Caki2 (cell line): Measurements from ENCODE around the gene LILRB4. TPM values are rescaled to one million over a fixed set of nuclear protein-coding genes. Genes with fewer than 3 reads are reported as not detected.
"Not testable (repeated sequence)": the region's sequence is repeated elsewhere in the genome, so short reads cannot be mapped to it uniquely, and the experiment has no call there.

Experiments
- DNase-seq: peaks from one replicate; pipeline ENCODE4 v3.0.0-alpha.2; 2015; ENCODE audit warnings: low read depth
- in situ Hi-C: cut with HindIII; loops from 2 replicates; pipeline ENCODE4 v1.10.0; 2016; ENCODE audit warnings: low sequenced_read_pairs, low pct_unique_long_range_greater_than_20kb, mixed read lengths
- total RNA-seq: library from RNA; depleted of rRNA; stranded (reverse); fragments of >200 nt; shearing (Covaris generic); gene quantifications from 2 replicates; pipeline ENCODE4 v1.2.3, GENCODE V29; 2014; ENCODE audit warnings: low replicate concordance

LILRB4 gene
- total RNA-seq, 1 experiment from 2014 or later: not detected

DNA sequence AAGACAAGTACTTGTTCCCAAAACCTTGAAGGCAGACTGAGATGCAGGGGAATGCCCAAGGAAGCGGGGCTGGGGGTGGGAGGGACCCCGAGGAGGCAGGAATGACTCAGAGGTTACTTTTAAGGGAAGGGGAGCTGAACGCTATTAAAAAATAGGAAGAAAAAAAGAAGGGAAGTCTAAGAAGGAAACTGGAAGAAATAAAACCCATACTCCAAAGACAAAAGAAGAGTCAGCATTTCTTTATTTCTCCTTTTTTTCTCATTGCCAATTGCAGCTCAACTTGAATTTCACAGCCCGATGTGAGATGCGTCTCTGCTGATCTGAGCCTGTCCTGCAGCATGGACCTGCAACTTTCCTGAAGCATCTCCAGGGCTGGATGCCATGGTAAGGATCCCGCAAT, 19.2 kb upstream of the LILRB4 start:
- DNase-seq, in situ Hi-C loops: not testable (repeated sequence)

GRCh38 chr19:54644056-54644455, 18.7 kb upstream of the LILRB4 start:
- no peak for DNase-seq
- in situ Hi-C loops: no loop called here

- in situ Hi-C loops: no loop called here
- no peak for DNase-seq
These were observed 16.4 kb upstream of the LILRB4 start for GRCh38 chr19:54646331-54646841.

GRCh38 chr19:54648129-54648528, 14.7 kb upstream of the LILRB4 start:
- in situ Hi-C loops: no loop called here
- DNase-seq: no peak

GRCh38 chr19:54650108-54650655, 12.6 kb upstream of the LILRB4 start:
- in situ Hi-C loops: no loop called here
- no peak for DNase-seq

DNA sequence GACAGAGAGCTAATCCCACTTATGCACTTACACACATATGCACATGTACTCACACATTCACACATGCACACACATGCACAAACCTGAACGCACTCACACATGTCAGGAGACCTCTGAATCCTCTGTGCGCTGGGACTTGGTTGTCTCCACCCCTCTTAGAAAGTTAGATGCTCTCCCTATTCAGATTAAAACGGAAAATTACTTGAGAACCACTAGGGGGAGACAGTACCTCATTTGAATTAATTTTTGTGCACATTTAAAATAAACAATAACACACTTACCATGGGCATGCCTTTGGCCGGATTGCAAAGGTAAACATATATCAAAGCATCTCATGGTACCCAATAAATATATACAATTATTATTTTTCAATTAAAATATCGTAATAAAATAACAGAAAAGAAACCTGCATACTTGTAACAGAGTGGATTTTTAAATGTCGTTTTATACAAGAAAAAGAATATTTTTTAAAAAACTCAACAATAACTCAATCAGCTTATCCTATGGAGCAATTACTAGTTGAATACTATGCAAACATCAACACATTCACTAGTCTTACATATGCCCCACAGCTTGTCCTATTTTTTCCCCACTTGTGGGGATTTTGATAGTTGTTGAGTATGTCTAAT, 9.5 kb upstream of the LILRB4 start:
- in situ Hi-C loops: no loop called here
- peak; percentile 41 for DNase-seq

- in situ Hi-C loops: no loop called here
- peak; percentile 55 for DNase-seq
These were observed 8.1 kb upstream of the LILRB4 start for GRCh38 chr19:54654447-54655321.

DNA sequence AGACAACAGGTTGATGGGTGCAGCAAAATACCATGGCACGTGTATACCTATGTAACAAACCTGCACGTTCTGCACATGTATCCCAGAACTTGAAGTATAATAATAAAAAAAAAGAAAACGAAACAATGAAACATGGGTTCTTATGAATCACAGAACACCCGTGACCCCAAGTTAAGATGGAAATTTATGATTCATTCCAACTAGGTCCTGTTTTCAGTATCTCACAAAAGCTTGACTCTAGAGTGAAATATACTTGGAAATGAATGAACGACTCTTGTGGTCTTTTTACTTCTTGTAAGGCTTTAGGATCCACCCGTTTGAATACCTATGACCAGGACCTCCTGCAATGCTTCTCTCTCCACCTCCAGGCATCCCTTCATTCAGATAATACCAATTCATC, 3.5 kb upstream of the LILRB4 start:
- DNase-seq: no peak
- in situ Hi-C loops: no loop called here

DNA sequence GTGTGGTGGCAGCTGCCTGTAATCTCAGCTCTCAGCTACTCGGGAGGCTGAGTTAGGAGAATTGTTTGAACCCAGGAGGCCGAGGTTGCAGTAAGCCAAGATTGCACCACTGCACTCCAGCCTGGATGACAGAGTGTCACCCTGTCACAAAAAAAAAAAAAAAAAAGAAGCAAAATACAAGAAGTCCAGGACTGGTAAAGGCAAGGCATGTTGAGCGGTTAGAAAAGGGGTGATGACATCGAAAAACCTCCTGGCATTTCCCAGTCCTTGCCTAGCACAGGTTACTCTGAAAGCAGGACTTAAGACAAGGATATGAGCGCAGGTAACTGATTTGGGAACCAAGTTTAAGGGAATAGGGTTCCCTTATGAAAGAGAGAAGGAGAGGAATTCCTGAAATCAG, 2.5 kb upstream of the LILRB4 start:
- DNase-seq: no peak
- in situ Hi-C loops: no loop called here

DNA sequence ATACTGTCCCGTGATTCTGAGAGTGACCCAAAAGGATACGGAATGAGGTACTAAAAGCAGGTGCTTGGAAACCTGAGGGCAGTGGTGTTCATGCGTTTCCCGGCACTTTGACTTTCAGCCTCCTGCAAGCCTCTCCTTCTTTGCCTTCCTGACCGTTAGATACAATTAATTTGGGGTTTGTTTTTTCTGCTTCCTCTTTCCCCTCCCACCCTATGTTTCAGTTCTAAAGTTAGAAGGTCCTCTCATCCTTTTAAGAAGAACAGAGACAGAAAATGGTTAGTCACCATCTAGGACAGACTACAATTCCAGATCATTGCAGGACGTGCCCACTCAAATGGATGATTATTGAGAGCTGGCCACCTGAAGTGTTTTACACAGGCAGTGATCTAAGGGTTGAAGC, 1.8 kb upstream of the LILRB4 start:
- in situ Hi-C loops: no loop called here
- no peak for DNase-seq

- no peak for DNase-seq
- in situ Hi-C loops: no loop called here
These were observed 821 bp upstream of the LILRB4 start for GRCh38 chr19:54661846-54662481.

- in situ Hi-C loops: no loop called here
- no peak for DNase-seq
These were observed 2.7 kb downstream of the LILRB4 start for GRCh38 chr19:54665530-54665929.

DNA sequence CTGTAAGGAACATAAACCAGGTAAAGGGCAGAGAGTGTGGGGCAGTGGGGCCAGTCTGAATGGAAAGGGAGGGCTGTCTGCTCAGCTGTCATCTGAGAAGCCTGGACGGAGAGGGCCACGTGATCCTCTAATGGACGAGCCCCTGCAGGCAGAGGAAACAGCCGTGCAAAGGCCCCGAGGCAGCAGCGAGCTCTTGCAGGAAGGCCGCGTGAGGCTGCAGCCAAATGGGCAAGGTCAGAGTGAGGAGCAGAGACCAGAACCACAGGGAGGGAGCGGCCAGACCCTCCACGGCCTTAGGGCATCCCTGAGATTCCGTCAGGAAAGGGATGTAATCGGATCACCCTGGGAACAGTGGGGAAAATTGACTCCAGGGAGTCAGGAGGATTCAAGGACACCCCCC, 4.4 kb downstream of the LILRB4 start:
- in situ Hi-C loops: no loop called here
- no peak for DNase-seq

- no peak for DNase-seq
- in situ Hi-C loops: no loop called here
These were observed 5.6 kb downstream of the LILRB4 start for GRCh38 chr19:54668353-54668752.

GRCh38 chr19:54670576-54671357, 8.0 kb downstream of the LILRB4 start:
- no peak for DNase-seq

DNA sequence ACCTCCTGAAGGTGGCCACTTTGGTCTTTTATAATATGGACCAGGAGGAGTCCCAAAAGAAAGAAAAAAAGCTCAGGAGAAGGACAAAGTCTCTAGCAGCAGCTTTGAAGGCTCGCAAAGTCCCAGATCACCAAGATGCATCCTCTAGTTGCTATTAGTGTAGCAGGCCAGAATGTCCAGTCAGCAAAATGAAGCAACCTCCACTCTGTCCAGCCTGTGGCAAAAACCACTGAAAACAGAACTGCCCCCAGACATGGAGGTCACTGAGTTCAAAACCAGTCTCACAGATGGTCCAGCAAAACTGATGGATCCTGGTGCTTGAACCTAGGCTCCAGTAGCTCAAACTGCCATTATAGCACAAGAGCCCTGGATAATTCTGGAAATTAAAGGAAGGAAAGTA, 10.4 kb downstream of the LILRB4 start:
- in situ Hi-C loops: no loop called here
- no peak for DNase-seq

More at GRCh38 chr19:54670576-54671357, 8.0 kb downstream of the LILRB4 start:
- in situ Hi-C loops: no loop called here

DNA sequence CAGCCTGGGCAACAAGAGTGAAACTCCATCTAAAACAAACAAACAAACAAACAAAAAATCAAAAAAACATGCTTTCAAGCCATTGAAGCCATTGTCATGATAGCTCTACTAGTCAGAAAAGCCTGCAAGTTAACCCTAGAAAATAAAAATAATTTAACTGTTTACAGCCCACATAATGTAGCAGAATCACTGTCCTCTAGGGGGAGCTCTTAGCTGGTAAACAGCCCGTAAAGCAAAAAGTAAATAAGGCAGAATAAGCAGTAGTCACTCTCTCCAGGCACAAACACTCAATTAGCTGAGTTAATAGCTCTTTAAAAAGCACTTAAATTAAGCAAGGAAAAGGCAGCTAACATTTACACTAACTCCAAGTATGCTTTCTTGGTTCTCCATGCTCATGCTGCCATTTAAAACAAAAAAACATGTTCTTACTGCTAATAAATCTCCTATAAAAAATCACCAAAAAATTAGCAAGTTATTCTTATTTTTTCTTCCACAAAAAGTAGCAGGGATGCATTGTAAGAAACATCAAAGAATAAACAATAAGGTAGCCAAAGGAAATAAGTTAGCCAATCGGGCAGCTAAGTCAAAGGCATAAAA, 11.3 kb downstream of the LILRB4 start:
- in situ Hi-C loops: no loop called here
- peak; percentile 39 for DNase-seq
